NCI-H1048 (cell line): ENCODE data around the gene CACNB4.
"Not testable (repeated sequence)": the region's sequence is repeated elsewhere in the genome, so short reads cannot be mapped to it uniquely, and the experiment has no call there.

Source experiments
- DNase-seq: peaks from one replicate; lab custom pipeline; 2025; lab: John Stamatoyannopoulos, UW

CACNB4 gene

GRCh38 chr2:151824886-151825285 is 274.0 kb downstream of the CACNB4 start:
- no peak for DNase-seq

DNA sequence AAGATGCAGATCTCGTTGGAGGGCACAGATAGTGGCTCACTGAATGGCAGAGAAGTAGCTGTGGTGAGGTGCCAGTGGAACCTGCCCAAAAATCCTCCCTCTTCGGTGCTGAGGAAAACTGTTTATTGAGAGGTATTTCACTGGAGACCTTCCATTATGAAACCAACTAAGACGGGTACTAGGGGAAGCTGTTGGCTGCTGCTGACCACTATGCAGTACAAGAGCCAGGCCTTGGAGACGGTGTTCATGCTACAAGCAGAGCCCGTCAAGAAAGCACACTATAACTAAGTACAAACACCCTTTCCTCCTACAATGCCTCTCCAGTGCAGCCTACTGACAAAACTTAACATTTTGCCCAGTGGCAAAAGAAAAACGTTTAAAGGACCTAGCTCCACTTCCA is 275.2 kb downstream of the CACNB4 start:
- no peak for DNase-seq

DNA sequence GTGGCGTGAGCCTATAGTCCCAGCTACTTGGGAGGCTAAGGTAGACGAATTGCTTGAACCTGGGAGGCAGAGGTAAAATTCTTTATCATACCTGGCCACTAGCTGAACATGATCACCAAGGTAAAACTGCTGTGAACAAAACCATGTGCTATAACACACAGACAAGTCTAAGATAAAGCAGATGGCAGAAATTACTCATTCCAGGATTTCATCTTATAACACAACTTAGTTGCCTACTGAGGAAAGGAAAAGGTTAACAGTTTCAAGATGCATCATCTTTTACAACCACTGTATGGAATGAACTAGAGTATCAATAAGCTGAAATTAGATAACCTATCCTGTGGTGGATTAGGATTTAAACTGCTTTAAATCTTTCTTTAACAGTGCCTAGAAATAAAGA is 278.9 kb downstream of the CACNB4 start:
- DNase-seq, result no peak

GRCh38 chr2:151817929-151818328 is 280.9 kb downstream of the CACNB4 start:
- DNase-seq, result no peak

DNA sequence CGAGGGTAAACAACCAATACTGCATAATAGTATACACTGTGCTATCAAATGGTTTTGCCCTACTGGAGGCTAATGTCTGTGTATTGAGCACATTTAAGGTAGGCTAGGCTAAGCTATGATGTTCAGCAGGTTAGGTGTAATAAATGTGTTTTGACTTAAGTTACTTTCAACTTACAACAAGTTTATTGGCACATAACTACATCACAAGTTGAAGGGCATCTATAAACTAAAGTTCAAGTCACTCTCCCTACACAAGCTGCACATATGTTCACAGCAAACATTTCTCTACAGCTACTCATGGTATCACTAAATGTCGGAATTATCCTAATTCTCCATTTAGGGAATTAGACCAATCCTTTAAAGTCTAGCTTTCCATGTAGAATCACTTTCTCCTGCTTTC is 282.0 kb downstream of the CACNB4 start:
- DNase-seq, result no peak

- no peak for DNase-seq
These were observed 282.9 kb downstream of the CACNB4 start for GRCh38 chr2:151815821-151816489.

DNA sequence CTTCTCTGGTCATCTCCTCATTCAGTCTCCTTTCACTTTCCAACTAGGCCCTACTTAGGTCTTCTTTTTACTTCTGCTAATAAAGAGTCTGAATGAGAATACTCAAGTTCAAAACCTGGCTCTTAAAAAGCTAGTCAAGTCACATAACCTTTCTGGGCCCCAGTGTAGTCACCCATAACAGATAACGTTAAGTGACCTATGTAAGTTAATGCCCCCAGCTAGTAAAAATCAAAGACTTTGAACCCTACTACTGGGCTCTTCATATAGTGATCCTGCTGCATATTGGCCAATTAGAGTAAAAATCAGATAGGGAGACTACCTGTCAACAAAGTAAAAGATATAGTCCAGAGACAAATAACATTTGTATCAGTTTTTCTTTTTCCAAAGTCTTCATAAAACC is 288.4 kb downstream of the CACNB4 start:
- DNase-seq, result no peak

DNA sequence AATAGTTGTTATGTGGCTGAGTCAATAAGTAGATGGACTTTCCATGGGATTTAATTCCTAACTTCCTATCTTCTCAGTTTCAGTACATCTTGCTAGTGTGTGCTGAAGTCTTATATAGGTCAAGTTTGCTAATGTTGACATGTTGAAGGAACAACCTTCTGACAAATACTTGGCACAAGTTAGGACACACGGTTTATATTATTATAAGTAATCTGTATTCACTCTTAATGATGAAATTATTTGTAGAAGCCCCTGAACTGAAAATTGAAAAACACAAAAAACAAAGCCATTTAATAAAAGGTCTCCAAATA is 289.8 kb downstream of the CACNB4 start:
- DNase-seq, result no peak

- DNase-seq, result no peak
These were observed 290.4 kb downstream of the CACNB4 start for GRCh38 chr2:151808258-151809072.

DNA sequence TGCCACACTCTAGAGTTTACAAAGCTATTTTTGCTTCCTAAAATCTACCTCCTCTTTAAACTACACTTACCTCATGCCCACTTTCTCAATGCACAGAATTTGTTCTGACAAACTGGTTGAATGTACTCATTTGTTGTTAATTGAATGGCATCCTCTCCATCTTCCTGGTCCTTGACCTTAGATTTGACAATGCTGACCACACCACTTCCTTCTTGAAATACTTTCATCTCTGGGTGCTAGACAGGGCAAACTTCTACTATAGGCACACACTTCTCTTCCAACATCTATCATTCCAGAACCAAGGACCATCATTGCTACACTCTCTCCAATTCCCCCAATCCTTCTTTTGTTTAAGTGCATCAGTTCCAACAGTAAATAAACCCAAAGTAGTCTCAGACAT is 292.9 kb downstream of the CACNB4 start:
- no peak for DNase-seq

DNA sequence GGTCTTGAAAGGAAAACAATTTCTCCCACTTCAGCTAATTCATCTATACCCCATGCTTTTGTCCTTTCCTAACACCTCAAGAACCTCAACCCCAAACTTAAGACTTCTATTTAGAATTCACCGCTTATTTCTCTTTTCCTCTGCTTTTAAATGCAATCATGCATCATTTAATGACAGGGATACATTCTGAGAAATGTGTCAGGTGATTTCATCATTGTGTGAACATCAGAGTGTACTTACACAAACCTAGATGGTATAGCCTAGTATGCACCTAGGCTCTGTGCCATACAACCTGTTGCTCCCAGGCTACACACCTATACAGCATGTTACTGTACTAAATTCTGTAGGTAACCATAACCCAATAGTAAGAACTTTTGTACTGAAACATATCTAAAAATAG is 293.5 kb downstream of the CACNB4 start:
- no peak for DNase-seq

DNA sequence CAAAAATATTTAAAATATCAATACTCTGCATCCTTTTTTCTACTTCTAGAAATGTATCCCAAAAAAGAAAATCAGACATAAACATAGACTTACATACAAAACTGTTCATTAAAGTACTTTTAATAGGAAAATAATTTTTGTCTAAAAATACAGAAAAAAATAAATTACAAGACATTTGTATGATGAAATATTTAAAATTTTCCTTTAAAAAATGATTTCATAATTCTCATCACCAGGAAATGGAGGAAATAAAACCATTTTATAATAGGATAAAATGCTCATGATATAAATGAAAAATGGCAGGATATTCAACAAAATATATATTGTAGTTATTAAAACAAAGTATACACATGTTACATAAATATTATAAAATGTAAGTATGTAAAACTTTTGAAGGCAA is 295.0 kb downstream of the CACNB4 start:
- DNase-seq, result no peak

- DNase-seq, result no peak
These were observed 296.5 kb downstream of the CACNB4 start for GRCh38 chr2:151802315-151802714.

GRCh38 chr2:151799886-151800292 is 299.0 kb downstream of the CACNB4 start:
- DNase-seq, result no peak

DNA sequence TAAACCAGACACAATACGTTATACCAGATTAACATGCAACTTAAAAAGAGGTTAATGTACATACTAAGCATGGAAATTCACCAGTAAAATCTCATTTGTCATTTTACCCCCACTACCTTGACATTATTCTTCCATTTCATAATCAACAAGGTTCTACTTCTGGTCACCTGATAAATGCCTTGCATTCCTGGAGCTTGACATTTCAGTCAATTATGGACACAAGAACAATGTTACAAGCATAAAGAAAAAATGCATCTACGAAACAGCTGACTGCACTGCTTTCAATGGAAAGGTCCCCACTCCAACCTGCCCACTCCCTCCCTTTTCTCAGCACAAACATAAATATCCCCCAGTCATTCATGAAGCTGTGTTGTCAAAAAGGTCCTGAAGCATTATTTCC is 302.1 kb downstream of the CACNB4 start:
- DNase-seq, result no peak

- no peak for DNase-seq
These were observed 303.1 kb downstream of the CACNB4 start for GRCh38 chr2:151795646-151796240.

DNA sequence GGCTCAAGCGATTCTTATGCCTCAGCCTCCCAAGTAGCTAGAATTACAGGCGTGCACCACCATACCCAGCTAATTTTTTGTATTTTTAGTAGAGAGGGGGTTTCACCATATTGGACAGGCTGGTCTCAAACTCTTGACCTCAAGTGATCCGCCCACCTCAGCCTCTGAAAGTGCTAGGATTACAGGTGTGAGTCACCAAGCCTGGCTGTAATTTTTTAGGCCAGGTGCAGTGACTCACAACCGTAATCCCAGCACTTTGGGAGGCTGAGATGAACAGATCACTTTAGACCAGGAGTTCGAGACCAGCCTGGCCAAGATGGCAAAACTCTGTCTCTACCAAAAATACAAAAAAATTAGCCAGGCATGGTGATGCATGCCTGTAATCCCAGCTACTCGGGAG is 304.4 kb downstream of the CACNB4 start:
- DNase-seq, result not testable (repeated sequence)

- no peak for DNase-seq
These were observed 305.7 kb downstream of the CACNB4 start for GRCh38 chr2:151793123-151793522.

- DNase-seq, result no peak
These were observed 306.3 kb downstream of the CACNB4 start for GRCh38 chr2:151792589-151792988.

- no peak for DNase-seq
These were observed 307.3 kb downstream of the CACNB4 start for GRCh38 chr2:151791545-151791944.

DNA sequence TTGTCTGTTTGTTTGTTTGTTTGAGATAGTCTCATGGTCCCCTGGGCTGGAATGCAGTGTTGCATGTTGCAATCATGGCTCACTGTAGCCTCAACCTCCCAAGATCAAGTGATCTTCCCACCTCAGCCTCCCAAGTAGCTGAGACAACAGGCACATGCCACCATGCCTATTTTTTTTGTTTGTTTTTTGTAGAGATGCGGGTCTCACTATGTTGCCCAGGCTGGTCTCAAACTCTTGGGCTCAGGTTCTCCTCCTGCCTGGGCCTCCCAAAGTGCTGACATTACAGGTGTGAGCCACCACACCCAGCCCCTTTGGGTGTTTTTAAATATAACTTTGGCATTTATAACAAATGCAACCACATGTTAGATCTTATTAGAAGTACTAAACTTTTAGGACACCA is 308.2 kb downstream of the CACNB4 start:
- no peak for DNase-seq

GRCh38 chr2:151789055-151789834 is 309.6 kb downstream of the CACNB4 start:
- DNase-seq, result no peak

DNA sequence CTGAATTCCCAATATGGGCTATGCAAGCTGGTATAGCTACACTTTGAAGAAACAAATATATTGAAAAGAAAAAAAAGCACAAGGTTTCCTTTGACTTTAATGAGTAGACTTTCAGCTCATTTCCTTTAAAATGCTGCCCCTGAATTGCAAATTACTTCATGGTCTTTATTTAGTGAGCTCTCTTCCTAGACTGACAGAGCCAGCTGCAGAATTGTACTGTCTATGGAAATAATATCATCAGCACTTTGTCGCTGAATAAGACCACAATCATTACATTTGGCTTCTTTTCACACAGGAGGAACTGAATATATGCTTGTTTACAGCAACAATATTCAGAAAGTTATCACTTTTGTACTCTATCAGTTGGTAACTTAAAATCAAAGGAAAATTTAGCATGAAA is 312.4 kb downstream of the CACNB4 start:
- DNase-seq, result no peak
